HG03196 (cell line): ENCODE measurements around the gene STARD13.

Experiments used
- ATAC-seq: cut with Tn5 transposase; IDR thresholded peaks from one replicate; pipeline ENCODE4 v1.9.1; 2021; ENCODE audit not compliant: unreplicated experiment

STARD13 gene

DNA sequence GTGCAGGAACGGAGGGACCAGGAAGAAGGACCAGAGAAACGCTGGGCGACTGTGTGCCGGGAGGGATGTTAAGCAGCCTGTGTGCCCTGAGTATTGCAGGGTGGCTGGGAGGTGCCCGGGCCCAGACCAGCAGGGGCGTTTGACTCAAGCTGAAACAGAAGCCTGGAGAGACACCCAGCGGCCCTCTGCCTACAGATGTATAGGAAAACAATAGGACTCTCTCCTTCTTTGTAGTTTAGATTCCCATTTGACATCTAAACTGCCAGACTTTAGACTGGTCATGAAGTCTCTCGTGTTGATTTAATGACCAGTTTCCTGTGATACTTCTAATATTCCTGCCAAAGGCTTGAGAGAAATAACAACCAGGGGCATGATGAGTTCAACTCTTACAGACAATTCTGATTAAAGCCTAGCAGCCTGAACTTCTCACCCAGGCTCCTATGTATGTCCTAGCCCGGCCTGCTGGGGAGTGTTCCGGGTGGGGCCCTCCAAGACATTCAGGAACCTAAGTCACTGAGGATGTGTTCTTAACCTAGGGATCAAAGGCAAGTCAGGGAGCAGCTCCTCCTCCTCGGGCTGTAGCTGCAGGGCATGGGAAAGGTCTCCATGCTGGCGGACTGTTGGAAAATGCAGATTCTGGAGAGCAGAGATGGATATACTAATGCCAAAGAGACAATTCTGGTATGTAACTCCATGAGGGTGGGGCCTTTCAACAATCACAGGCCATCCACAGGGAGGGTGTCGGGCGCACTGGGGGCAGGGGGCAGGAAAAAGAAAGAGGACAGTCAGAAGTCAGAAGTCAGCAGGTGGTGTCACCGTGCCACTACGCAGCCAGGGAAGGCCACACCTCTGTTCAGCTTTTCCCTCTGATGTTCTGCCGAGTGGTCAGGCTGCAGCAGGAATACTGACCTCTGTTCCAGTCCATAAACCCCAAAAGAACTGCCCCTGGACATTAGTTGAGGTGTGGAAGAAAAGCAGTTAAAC is 131.8 kb downstream of the STARD13 start:
- no peak for ATAC-seq

DNA sequence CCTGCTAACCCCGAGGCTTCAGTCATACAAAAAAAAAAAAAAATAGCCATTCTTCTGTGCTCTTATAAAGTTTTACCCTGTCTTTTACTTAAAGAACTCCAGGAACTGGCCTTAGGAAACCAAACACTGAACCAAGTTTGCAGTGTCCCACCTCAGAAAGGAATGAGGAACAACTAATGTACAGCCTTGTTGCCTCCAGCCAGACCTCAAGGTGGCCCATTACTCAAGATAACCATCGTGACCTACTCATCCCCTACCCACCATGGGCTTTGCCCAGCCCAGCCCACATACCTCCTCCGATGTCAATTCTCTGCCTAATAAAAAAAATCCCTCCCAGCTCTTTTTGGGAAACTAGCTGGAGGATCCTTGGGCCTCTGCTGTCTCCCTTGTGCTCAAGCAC is 133.2 kb downstream of the STARD13 start:
- no peak for ATAC-seq

DNA sequence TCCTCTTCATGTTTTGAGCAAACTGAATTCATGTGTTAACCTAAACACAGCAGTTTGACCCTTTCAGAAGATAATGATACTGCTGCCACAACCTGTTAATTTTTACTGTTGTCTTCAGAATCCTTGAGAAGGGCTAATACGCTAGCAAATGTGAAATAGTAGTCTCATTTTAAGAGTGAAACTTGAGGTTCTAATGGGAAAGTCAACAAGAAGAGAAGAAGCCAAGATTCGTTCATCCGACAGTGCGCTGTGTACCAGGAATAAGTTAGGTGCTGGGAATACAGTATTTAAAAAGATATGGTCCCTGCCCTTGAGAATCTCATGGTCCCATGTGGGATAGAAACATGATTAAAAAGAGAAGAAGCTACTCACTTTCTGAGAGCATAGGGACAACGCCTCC is 134.9 kb downstream of the STARD13 start:
- no peak for ATAC-seq

DNA sequence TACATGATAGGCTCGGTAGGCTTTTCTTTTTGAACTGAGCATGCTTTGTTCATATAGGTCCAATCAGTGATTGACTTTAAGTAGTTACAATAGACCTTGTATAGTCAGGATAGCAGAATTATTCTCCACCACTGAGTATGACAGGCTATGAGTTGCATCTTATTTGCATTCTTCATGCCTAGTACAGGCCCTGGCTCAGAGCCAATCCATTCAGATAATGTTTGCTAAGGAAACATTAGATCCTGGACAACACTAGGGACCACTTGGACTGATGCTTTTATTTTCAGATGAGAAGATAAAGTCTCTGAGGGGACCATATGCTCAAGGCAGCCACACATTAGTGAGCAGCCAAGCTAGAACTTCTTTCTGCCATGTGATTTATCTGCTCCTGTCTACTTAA is 135.4 kb downstream of the STARD13 start:
- ATAC-seq = no peak

DNA sequence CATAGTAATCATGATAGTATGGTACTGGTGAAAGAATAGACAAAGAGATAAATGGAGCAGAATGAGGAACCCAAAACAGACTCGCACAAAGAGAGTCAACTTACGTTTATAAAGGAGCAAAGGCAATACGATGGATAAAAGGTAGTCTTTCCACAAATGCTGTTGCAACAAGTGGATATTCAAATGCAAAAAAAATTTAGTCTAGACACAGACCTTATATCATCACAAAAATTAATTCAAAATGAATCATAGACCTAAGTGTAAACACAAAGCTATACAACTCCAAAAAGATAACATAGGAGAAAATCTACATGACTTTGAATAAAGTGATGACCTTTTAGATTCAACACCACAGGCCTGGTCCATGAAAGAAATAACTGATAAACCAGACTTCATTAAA is 137.7 kb downstream of the STARD13 start:
- ATAC-seq = no peak

DNA sequence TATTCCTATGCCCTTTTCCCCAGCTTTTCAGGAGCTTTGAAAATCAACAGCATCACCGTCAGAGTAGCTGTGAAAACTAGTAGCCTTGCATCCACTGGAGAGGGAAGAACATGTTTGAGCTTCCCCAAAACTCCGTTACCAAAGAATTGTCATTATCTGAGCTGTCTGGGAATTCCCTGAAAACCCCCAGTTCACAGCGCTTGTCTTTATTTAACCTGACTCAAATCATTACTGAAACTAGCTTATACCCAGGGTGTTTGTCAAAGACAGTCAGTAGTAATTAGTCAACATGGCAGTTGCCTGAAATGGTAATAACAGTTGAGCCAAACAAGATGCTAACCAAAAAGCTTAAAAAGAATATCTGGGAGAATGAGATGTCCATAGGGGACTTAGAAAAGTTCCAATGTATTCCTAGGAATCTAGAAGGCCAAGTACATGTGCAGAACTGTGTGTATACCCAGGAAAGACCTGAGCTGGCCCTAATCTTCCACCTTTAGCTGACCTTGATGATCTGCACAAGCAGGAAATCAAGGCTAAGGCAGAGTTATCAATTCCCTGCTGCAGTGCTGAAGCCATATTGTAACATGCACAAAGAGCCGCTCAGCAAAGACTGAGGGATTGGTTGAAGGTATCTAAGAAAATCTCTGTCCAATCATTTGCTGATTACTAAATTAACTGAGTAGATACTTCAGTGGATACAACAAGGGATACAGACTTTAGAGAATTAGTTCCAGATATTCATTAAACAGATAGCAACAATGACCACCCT is 138.5 kb downstream of the STARD13 start:
- ATAC-seq = peak; percentile 82

DNA sequence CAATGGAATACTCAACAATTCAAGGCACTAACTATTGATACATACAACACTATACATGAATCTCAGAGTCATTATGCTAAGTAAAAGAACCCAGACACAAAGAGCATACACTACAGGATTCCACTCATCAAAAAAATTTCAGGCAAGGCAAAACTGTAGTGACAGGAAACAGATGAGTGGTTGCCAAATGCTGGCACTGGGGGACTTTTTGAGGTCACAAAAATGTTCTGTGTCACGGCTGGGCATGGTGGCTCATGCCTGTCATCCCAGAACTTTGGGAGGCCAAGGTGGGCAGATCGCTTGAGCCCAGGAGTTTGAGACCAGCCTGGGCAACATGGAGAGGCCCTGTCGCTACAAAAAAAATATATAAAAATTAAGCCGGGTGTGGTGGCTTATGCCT is 139.9 kb downstream of the STARD13 start:
- no peak for ATAC-seq

DNA sequence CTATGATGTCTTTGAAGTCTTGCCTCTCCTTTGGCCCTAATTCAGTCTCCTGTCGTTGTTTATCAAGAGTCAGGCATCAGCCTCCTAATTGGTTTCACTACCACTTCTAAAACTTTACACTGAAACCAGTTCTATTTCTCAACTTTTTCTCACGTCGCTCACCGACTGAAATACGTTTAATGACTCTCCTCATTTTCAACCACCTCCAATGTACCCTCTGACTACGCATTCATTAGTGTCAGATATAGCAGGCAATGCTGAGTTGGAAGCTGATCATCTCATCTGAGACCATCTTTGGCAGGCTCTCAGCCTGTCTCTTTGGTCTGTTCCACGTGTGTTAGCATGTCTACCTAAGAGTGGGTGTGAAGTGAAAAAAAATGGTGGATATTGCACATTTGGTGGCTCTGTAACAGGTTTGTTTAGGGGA is 141.2 kb downstream of the STARD13 start:
- no peak for ATAC-seq

DNA sequence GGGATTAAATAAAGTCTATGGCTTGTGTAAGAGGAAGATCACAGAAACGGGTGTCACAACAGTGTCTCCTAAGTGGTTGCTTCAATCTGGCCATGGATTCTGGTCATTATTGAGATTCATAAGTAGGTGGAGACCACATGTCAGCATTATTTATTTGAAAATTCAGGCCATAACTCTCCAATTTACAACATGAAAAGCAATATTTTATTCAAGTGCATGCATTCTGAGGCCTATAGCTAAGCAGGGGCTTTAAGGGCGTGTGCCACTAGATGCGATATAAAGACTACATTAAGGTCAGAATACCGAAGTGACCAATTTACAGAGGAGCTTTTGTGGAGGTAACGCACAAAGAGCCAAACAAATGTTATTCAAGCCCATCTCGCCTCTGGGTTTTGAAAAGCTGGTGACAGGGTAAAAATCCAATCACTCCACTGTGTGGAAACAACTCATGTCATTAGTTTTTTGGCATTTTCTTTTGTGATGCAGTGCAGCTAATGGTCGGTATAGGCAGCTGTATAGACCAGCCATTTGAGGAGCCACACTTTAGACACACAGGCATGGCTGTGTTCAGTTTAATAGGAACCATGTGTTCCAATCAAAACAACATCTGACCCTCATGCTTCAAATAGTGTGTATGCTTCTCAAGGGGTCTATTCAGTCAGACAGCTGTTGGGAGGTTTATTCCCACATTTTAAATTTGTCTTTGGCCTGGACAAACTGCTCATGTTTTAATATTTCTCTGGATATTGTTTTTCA is 145.6 kb downstream of the STARD13 start:
- no peak for ATAC-seq

DNA sequence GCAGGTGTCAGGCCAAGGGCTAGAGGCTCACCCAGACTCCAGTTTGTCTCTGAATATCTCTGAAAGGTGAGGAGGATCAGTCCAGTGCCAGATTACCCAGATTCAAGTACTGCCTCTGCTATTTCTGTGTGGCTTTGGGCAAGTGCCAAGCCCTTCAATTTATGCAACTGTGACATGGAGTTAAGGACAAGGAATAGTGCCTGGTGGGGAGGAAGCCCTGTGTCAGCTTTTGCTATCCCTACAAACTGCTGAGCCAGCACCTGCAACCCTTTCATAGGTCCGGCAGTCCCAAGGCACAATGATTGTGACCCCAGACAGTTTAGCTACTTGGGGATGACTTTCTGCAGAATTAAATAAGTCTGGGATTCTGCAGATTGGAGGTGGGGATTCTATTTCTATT is 146.4 kb downstream of the STARD13 start:
- ATAC-seq = no peak

DNA sequence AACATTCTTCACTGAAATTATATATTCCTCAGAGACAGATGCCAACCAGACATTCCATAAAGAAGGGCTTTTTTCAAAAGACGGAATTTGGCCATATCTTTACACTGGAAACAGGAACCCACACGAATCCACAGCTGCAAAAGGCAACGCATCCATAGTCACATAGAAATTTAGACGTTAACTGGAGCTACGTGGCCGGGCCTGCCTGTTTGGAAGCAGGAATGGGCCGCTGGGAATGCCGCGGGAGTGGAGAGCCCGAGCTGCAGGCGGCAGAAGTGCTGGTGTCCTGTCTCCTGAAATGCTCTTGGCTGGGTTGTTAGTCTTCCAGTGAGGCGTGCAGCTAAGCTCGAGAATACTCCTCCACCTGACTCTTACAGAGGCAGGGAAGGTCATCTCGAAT is 147.1 kb downstream of the STARD13 start:
- no peak for ATAC-seq

DNA sequence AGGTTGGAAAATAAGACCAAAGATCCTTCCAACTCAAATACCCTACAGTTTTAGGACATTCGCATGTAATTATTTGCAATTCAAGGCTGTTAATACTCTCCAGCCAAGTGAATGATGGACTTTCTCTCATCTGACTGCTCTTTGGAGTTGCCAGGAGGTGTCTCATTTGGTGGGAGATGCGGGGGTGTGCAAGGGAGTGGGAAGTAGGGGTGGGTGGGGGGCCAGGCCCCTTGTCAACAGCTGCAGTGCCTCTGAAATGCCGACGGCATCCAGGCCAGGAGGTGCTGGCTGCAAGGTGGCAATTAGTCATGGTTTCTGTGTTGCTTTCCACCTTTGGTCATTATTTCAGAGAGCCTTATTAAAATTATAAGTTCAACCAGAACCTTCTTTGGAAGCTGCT is 147.8 kb downstream of the STARD13 start:
- no peak for ATAC-seq

DNA sequence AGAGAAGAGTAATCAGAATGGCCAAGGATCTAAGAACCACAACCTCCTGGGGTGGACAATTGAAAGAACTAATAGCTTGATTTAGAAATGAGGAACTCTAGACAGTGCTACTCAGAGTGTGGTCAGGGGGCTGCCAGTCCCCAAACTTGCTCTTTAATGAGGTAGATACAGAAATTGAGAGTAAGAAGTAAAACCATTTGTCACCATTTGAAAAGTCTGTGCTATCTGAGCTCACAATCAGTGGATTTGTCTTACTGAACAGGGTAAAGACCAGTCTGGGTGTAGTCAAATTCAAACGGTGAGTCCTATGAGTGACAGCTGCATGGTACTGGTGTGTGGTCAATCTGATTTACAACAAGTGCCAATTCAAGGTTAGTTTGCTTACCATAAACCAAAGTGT is 150.5 kb downstream of the STARD13 start:
- ATAC-seq = no peak

DNA sequence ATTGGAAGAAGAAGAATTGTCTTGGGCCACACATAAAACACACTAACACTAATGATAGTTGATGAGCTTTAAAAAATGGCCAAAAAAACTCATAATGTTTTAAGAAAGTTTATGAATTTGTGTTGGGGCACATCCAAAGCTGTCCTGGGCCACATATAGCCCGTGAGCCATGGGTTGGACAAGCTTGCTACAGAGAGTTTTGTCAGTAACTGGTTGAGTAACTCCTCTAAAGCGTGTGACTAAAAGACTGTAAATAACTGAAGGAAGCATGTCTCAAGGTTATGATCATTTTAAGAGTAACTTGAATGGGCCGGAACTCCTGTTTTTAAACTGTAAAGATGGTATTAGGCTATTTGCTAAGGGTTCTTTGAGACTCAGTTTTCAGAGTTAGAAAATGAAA is 151.3 kb downstream of the STARD13 start:
- ATAC-seq = no peak

DNA sequence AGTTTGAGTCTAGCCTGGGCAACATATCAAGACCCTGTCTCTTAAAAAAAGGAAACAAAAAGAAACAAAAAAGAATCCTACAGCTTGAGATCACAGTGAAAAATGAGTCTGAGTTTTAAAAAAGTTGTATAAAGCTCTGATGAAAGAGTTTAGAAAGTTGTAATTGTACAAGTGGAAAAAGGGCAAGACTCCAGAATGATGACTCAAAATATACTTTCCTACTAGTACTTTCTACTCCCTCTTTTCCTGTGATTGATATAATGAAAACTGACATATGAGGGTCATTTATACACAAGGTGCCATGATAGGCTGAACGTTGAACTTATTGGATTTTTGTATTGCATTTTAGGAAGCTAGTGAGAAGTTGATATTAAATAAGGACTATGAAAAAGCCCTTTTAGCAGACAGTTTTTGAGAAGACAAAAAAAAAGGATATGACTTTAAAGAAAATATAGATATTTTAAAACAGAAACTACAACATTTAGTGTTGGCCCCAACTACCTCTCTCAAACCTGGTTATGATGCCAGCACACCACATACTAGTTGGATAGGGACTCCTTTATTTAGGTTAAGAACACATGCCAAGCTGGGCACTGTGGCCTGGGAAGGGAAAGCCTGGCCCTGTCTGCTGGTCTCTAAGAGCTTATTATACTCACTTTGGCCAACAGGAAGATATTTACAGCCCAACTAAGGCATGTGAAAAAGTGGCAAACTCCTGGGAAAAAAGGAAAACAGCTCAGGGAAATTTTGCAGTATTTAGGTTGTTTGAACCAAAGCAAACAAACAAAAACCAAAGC is 152.7 kb downstream of the STARD13 start:
- no peak for ATAC-seq

DNA sequence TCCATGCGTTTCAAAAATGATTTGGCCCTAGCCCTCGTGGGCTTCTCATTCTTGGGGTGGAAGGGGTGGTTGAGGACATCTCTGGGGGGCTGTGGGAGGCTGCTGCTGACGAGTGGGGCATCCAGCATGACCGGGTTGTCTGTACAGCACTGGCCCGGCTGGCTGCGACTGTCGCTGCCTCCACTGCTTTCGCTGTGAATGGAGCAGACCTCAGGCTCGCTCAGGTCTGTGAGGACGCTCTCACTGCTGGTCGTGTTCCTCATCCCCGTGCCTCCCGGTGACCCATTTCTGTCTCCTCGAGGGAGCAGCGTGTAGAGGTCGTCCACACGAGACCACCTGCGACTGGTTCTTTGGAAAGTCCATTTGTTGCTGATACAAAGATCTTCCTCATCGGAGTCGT is 155.7 kb downstream of the STARD13 start:
- no peak for ATAC-seq

DNA sequence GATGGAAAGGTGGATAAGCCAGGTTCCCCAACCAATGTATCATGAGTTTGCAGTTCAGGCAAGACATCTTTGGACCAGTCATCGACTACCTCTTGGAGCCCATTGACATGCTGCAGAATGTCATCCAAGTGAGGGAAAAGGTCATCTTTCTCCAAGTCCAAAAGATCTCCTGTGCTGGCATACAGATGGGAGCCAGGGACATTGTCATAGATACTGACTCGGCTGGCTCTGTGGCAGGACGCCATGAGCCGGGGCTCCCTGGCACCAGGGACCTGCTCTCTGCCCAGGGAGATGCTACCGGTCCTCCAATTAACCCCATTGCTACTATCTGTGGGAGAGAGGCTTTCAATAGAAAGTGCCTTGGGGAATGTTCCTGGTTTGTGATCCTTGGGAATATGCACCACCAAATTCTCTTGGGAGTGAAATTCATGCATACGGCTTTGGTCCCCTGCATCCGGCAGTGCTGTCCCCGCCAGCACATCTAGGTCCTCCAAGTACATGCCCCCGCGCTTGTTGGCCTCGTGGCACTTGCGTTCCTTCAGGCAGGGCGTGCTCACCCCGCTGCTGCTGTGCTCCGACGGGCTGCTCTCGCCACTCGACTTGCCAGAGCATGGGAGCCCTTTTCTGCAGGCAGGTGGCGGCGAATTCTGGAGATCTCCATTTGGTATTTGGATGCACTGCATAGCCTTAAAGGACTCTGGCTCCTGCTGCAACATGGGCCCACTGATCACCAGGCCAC is 156.3 kb downstream of the STARD13 start:
- ATAC-seq = no peak

DNA sequence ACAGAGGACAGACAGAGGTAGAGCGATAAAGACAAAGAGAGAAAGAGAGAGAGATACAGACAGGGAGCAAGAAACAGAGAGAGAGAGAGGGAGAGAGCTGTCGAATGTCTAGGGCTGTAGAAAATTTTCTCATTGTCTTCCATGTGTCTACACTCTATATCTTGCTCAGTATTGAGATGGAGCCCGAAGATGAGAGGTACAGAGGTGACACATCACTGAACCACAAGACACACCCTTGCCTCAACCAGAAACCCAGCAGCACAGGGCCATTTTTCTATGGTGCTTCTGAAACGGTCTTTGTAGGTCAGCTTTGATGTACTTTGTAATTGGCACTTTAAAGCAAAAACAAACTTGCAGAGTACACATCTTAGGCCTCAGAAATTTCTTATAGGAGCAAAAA is 157.4 kb downstream of the STARD13 start:
- ATAC-seq = no peak

DNA sequence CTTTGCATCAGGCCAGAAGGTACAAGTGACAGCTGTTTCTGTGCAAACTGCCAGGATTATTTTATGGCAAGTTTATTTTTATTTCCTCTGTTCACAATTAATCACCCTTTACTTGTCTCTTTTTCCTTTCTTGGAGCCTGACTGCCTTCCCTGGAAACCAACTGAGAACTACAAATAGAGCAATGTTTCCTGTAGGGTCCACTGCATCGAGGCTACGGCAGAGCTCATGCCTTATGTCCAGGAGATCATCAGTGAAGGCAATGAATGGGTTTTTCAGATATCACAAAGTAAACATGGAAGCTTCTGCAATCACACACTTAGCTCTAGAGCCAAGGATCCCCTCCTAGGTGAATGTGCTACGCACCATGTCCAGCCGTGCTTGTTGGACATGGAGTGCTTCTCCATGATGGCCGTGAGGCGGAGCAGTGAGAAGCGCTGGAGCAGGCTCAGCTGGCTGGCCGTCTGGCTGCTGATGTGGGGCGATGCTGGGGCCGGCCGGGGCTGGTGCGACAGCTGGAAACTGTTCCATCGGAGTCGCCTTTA is 158.5 kb downstream of the STARD13 start:
- ATAC-seq = no peak
